Endothelial cell of umbilical vein (primary cell): ENCODE data around the gene CPED1. TPM values are rescaled to one million over a fixed set of nuclear protein-coding genes. Genes with fewer than 3 reads are reported as not detected.
"Not testable (repeated sequence)": the region's sequence is repeated elsewhere in the genome, so short reads cannot be mapped to it uniquely, and the experiment has no call there.

Source experiments
- BruUV-seq: library from RNA; stranded (reverse); fragments of 400-500 nt; replicated peaks from 2 replicates; lab custom pipeline; 2021; lab: Mats Ljungman, UMichigan
- CTCF ChIA-PET: fragments of 300-600, 350-600 bp; sonication (Branson Sonifier 250); formaldehyde crosslinking; loops from one replicate; lab custom pipeline; 2021; ENCODE audit warnings: antibody characterized with exemption, inconsistent platforms; lab: Charles Lee
- POLR2A ChIA-PET: fragments of 300-600, 350-600 bp; sonication (Branson Sonifier 250); formaldehyde crosslinking; loops from one replicate; lab custom pipeline; 2021; ENCODE audit warnings: antibody characterized with exemption, inconsistent platforms; lab: Charles Lee
- DNase-seq: peaks from one replicate; pipeline ENCODE4 v3.0.0-alpha.2; 2011; ENCODE audit warnings: low read depth, low spot score
- FAIRE-seq: peaks from 2 replicates; lab custom pipeline; 2011; peaks lifted over from hg19 to GRCh38; lab: Jason Lieb, UNC
- H2AFZ ChIP-seq: 2 replicates; pipeline ENCODE4 v1.6.0; 2012; ENCODE audit warnings: low read depth, low read length, control low read depth, inconsistent platforms
- H3K27ac ChIP-seq: 2 replicates; pipeline ENCODE4 v1.5.1; 2011; ENCODE audit warnings: low read depth, mild to moderate bottlenecking, control low read depth, low read length, moderate library complexity; ENCODE audit not compliant: insufficient read depth
- H3K27me3 ChIP-seq, 2 experiments: 2 replicates each; pipeline versions ENCODE4 v1.6.0 to v1.6.1; 2011; ENCODE audit warnings: low read length in 2 of 2, mixed read lengths in 1 of 2; ENCODE audit not compliant: control insufficient read depth in 2 of 2, insufficient read depth in 2 of 2
- H3K36me3 ChIP-seq, 2 experiments: 2 replicates in 1 of 2; 3 replicates in 1 of 2; pipeline ENCODE4 v1.5.1; 2011; ENCODE audit warnings: low read length in 2 of 2, mild to moderate bottlenecking in 1 of 2, moderate library complexity in 1 of 2; ENCODE audit not compliant: control insufficient read depth in 2 of 2, insufficient read depth in 2 of 2; ENCODE audit errors: extremely low read depth in 1 of 2
- H3K4me1 ChIP-seq: 3 replicates; pipeline ENCODE4 v1.5.1; 2011; ENCODE audit warnings: mild to moderate bottlenecking, low read length; ENCODE audit not compliant: control insufficient read depth, insufficient read depth; ENCODE audit errors: extremely low read depth
- H3K4me2 ChIP-seq: 2 replicates; pipeline ENCODE4 v1.6.1; 2011; ENCODE audit warnings: low read length, control low read depth, mixed read lengths; ENCODE audit not compliant: insufficient read depth
- H3K4me3 ChIP-seq, 3 experiments: fragments of 200-600 bp in 1 of 3; sonication (generic), shearing (Covaris generic) in 1 of 3; replicated peaks in 1 of 3; 2 replicates each; pipeline ENCODE4 v1.5.1; 2011 to 2016; ENCODE audit warnings: control low read depth in 3 of 3, low read length in 3 of 3, mild to moderate bottlenecking in 2 of 3, inconsistent platforms in 1 of 3, low read depth in 1 of 3, moderate library complexity in 1 of 3; ENCODE audit not compliant: insufficient read depth in 1 of 3
- H3K79me2 ChIP-seq: 2 replicates; pipeline ENCODE4 v1.6.0; 2012; ENCODE audit warnings: low read length, inconsistent platforms; ENCODE audit not compliant: control insufficient read depth, insufficient read depth
- H3K9ac ChIP-seq: replicated peaks from 2 replicates; pipeline ENCODE3; 2011; ENCODE audit warnings: low read length, control low read depth; ENCODE audit not compliant: insufficient read depth; ENCODE audit errors: extremely low read depth
- H3K9me1 ChIP-seq: replicated peaks from 3 replicates; pipeline ENCODE4 v1.6.0; 2011; ENCODE audit warnings: mild to moderate bottlenecking, low read length; ENCODE audit not compliant: control insufficient read depth, insufficient read depth; ENCODE audit errors: extremely low read depth
- H3K9me3 ChIP-seq: replicated peaks from 2 replicates; pipeline ENCODE4 v1.5.1; 2012; ENCODE audit warnings: low read length, inconsistent platforms; ENCODE audit not compliant: control insufficient read depth, insufficient read depth
- H4K20me1 ChIP-seq: replicated peaks from 2 replicates; pipeline ENCODE3; 2011; ENCODE audit warnings: mild to moderate bottlenecking, low read length; ENCODE audit not compliant: control insufficient read depth, insufficient read depth; ENCODE audit errors: extremely low read depth
- FOS ChIP-seq: IDR thresholded peaks from 2 replicates; pipeline ENCODE4 v1.6.1; 2011; ENCODE audit warnings: mild to moderate bottlenecking, low read length, moderate library complexity, borderline replicate concordance; ENCODE audit not compliant: insufficient read depth
- GATA2 ChIP-seq: IDR thresholded peaks from 2 replicates; pipeline ENCODE4 v1.7.0; 2011; ENCODE audit warnings: low read depth, mild to moderate bottlenecking, moderate library complexity, mixed read lengths, low read length; ENCODE audit not compliant: insufficient read length, insufficient read depth
- dilution Hi-C: fragments of 300-500 bp; cut with MboI; formaldehyde crosslinking; loops from one replicate; pipeline ENCODE4 v1.15.0; 2019; ENCODE audit warnings: low sequenced_read_pairs; ENCODE audit not compliant: extremely low pct_ligation_motif_present
- intact Hi-C: fragments of 100-400 bp; cut with micrococcal nuclease; formaldehyde crosslinking; loops from one replicate; pipeline ENCODE4 v1.10.0; 2022
- polyA plus RNA-seq, 4 experiments: library from polyadenylated mRNA; depleted of rRNA in 3 of 4; stranded (reverse) in 3 of 4; unstranded in 1 of 4; fragments of >200 nt; gene quantifications; 2 replicates each; pipeline versions ENCODE4 v1.2.1 to v1.2.3, GENCODE V29; 2011 to 2012; ENCODE audit warnings: missing spikeins in 1 of 4
- total RNA-seq: library from RNA; stranded (reverse); gene quantifications from 2 replicates; pipeline ENCODE4 v1.2.3, GENCODE V29; 2021
- TF ChIP-seq, protein P1 (sequence below): IDR thresholded peaks from 2 replicates; pipeline ENCODE4 v1.6.1; 2011; ENCODE audit not compliant: insufficient read depth, insufficient read length
- TF ChIP-seq, protein P2 (sequence below), 2 donors: IDR thresholded peaks; 1 replicate in 1 of 2; 2 replicates in 1 of 2; pipeline ENCODE4 v1.5.1; 2011; ENCODE audit warnings: low read length in 2 of 2, mild to moderate bottlenecking in 2 of 2, moderate library complexity in 2 of 2, control low read depth in 1 of 2, inconsistent platforms in 1 of 2, low read depth in 1 of 2; ENCODE audit not compliant: insufficient read depth in 1 of 2; ENCODE audit errors: extremely low read depth in 1 of 2

Gene CPED1
- total and polyA plus RNA-seq, 2 donors (not counting 3 experiments of a cell fraction or from before 2014, with no cell fraction given): 0.22 to 3.0 TPM

DNA sequence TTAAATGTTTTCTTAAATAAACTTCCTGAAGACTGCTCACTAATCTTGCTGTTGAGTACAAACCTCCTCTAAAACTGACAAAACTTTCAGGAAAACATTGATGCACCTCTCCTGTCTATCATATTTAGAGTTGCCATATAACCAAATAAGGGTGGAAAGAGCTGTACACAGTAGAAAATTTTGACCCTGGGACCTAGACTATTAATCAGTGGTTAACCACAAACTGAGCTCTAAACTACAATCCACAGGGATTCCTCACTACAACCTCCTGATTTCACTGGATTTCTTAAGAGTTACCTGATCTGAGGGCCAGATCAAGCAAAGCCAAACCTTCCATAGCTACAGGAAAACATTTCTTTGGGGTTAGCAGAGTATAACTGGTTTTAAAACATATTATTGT is 300.4 kb downstream of the CPED1 start:
- Histone ChIP-seq H3K9ac (no peak overlapping the region), H3K79me2 (no peaks in the 10 kb centered on the region), H3K9me3 (no peaks in the 10 kb centered on the region), H2AFZ (no peak overlapping the region), H3K4me1 (no peaks in the 10 kb centered on the region), H3K4me3 (no peak overlapping the region), H3K27me3 (no peaks in the 10 kb centered on the region), H3K4me2 (no peak overlapping the region), H4K20me1 (no peaks in the 10 kb centered on the region), H3K27ac (no peak overlapping the region), H3K36me3 (no peaks in the 10 kb centered on the region), H3K9me1 (no peaks in the 10 kb centered on the region)
- TF ChIP-seq, protein P1, sequence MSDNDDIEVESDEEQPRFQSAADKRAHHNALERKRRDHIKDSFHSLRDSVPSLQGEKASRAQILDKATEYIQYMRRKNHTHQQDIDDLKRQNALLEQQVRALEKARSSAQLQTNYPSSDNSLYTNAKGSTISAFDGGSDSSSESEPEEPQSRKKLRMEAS: no peak
- TF ChIP-seq, protein P2, sequence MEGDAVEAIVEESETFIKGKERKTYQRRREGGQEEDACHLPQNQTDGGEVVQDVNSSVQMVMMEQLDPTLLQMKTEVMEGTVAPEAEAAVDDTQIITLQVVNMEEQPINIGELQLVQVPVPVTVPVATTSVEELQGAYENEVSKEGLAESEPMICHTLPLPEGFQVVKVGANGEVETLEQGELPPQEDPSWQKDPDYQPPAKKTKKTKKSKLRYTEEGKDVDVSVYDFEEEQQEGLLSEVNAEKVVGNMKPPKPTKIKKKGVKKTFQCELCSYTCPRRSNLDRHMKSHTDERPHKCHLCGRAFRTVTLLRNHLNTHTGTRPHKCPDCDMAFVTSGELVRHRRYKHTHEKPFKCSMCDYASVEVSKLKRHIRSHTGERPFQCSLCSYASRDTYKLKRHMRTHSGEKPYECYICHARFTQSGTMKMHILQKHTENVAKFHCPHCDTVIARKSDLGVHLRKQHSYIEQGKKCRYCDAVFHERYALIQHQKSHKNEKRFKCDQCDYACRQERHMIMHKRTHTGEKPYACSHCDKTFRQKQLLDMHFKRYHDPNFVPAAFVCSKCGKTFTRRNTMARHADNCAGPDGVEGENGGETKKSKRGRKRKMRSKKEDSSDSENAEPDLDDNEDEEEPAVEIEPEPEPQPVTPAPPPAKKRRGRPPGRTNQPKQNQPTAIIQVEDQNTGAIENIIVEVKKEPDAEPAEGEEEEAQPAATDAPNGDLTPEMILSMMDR (IDR thresholded peaks at IDR 0.05; ENCODE audit: extremely low read depth in 1 of 2, insufficient read depth in 1 of 2, low read depth in 1 of 2, low read length in 2 of 2): no peak
- TF ChIP-seq FOS: no peak
- TF ChIP-seq GATA2: no peak
- CTCF ChIA-PET: no interaction called here
- no TSS peak for BruUV-seq
- intact Hi-C loops (no loop called here), dilution Hi-C loops (no loop called here)
- FAIRE-seq: no peak
- POLR2A ChIA-PET: no interaction called here
- no peak for DNase-seq

DNA sequence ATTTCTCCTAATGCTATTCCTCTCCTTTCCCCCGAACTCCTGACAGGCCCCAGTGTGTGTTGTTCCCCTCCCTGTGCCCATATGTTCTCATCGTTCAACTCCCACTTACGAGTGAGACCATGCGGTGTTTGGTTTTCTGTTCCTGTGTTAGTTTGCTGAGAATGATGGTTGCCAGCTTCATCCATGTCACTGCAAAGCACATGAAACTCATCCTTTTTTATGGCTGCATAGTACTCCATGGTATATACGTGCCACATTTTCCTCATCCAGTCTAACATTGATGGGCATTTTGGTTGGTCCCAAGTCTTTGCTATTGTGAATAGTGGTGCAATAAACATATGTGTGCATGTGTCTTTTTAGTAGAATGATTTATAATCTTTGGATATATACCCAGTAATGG is 301.4 kb downstream of the CPED1 start:
- H2AFZ ChIP-seq, H3K9me3 ChIP-seq, CTCF ChIA-PET, DNase-seq, intact Hi-C loops, BruUV-seq, H3K9me1 ChIP-seq, POLR2A ChIA-PET, H3K4me3 ChIP-seq, H3K4me2 ChIP-seq, H3K79me2 ChIP-seq, dilution Hi-C loops, H3K4me1 ChIP-seq, FAIRE-seq, H3K9ac ChIP-seq, H3K36me3 ChIP-seq, H4K20me1 ChIP-seq, H3K27ac ChIP-seq, H3K27me3 ChIP-seq: not testable (repeated sequence)
